ENCODE measurements around the gene FRAS1. TPM values are rescaled to one million over a fixed set of nuclear protein-coding genes. Genes with fewer than 3 reads are reported as not detected.
"Not testable (repeated sequence)": the region's sequence is repeated elsewhere in the genome, so short reads cannot be mapped to it uniquely, and the experiment has no call there.

FRAS1 gene
- polyA plus RNA-seq, 2 of the 4 experiments (the other 2 are of a cell fraction): 2.3 to 5.8 TPM

- DNase-seq (ENCODE audit: low read depth in 1 of 2, low spot score in 1 of 2) (no peak), FAIRE-seq (no peak), ATAC-seq (no peak)
- Histone ChIP-seq H3K4me1 (peaks cover 5% of the 10 kb centered on the region; the same call in 1 of the 3 replicates), H3K4me3 (no peak overlapping the region), H3K27ac (no peak overlapping the region), H3K4me2 (no peak overlapping the region), H3K9me3 (no peaks in the 10 kb centered on the region)
- CTCF ChIA-PET: interaction anchor here (0.6 kb wide), 1 partner anchor 29 kb away, joined by 3 read pairs; no protein-coding TSS in a partner anchor
- POLR2A ChIA-PET: no interaction called here
- WGBS (ENCODE audit: missing lambda C conversion rate): 69% methylated on average over 4 of the region's 4 CpGs
- TF ChIP-seq ESRRA (IDR thresholded peaks at IDR 0.05; ENCODE audit: borderline replicate concordance, low read length) (no peak), HDAC2 (IDR thresholded peaks at IDR 0.05) (no peak), EP300 (IDR thresholded peaks at IDR 0.05) (no peak), BHLHE40 (IDR thresholded peaks at IDR 0.05; ENCODE audit: low read depth, low read length) (no peak), KDM1A (IDR thresholded peaks at IDR 0.05; ENCODE audit: low read depth) (no peak)
- TF ChIP-seq, protein P1, sequence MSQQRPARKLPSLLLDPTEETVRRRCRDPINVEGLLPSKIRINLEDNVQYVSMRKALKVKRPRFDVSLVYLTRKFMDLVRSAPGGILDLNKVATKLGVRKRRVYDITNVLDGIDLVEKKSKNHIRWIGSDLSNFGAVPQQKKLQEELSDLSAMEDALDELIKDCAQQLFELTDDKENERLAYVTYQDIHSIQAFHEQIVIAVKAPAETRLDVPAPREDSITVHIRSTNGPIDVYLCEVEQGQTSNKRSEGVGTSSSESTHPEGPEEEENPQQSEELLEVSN (IDR thresholded peaks at IDR 0.05; ENCODE audit: borderline replicate concordance, low read depth): no peak
Observed at GRCh38 chr4:78121338-78121904, 64.3 kb downstream of the FRAS1 start.

GRCh38 chr4:78125834-78126331 lies 68.8 kb downstream of the FRAS1 start:
- H3K9me3 ChIP-seq, CTCF ChIA-PET, POLR2A ChIA-PET, H3K4me1 ChIP-seq, H3K4me3 ChIP-seq, ATAC-seq, FAIRE-seq, H3K27ac ChIP-seq: not testable (repeated sequence)
- WGBS (ENCODE audit: missing lambda C conversion rate): 90% methylated on average over 2 of the region's 6 CpGs
- H3K4me2 ChIP-seq: peak overlapping the region; percentile 37; the same call in 2 of the 3 replicates
- DNase-seq (ENCODE audit: low read depth in 1 of 2, low spot score in 1 of 2): peak in 1 of 2 experiments; percentile 32

DNA sequence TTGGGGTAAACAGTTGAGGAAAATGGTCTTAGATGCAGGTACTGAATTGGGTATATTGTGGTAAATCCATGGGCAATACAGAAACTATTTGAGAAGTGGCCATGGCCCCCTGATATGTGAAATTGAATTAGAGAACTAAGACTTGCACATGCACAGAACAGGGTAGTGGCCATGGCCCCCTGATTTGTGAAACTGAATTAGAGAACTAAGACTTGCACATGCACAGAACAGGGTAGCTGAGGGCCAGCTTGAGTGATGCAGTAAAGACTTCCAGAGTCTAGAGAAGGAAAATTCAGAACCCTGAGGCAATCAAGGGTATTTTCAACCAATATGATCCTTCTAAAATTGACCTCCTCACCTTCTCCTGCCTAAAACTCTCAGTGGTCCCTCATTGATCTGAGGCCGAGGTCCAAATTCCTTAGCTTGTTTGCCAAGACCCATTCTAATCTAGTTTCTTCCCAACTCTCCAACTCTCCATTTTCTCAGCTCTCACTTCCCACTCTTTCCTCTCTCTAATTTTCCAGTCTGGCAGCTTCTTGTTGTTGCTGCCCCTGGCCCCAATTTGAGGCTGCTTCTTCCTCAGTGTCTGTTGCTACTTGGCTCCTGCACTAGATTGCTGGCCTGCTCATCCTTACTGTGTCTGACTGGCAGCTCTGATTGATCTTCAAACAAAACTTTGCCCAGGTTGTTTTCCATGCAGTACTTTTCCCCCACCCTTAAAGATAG lies 72.4 kb downstream of the FRAS1 start:
- 72% methylated on average over 1 of the region's 1 CpG for WGBS (ENCODE audit: missing lambda C conversion rate)
- DNase-seq (ENCODE audit: low read depth in 1 of 2, low spot score in 1 of 2): no peak
- Histone ChIP-seq H3K4me2 (no peak overlapping the region), H3K4me1 (peaks cover 8% of the 10 kb centered on the region; the same call in 2 of the 3 replicates), H3K27ac (no peak overlapping the region), H3K9me3 (no peaks in the 10 kb centered on the region), H3K4me3 (no peak overlapping the region)
- ChIA-PET CTCF (no interaction called here), POLR2A (no interaction called here)
- ATAC-seq: no peak
- FAIRE-seq: no peak
- TF ChIP-seq, protein P2, sequence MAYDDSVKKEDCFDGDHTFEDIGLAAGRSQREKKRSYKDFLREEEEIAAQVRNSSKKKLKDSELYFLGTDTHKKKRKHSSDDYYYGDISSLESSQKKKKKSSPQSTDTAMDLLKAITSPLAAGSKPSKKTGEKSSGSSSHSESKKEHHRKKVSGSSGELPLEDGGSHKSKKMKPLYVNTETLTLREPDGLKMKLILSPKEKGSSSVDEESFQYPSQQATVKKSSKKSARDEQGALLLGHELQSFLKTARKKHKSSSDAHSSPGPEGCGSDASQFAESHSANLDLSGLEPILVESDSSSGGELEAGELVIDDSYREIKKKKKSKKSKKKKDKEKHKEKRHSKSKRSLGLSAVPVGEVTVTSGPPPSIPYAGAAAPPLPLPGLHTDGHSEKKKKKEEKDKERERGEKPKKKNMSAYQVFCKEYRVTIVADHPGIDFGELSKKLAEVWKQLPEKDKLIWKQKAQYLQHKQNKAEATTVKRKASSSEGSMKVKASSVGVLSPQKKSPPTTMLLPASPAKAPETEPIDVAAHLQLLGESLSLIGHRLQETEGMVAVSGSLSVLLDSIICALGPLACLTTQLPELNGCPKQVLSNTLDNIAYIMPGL (CRISPR knock-in tag; IDR thresholded peaks at IDR 0.05; ENCODE audit: borderline replicate concordance): no peak
- TF ChIP-seq ZFP36 (IDR thresholded peaks at IDR 0.05; ENCODE audit: borderline replicate concordance, partially characterized antibody): no peak

DNA sequence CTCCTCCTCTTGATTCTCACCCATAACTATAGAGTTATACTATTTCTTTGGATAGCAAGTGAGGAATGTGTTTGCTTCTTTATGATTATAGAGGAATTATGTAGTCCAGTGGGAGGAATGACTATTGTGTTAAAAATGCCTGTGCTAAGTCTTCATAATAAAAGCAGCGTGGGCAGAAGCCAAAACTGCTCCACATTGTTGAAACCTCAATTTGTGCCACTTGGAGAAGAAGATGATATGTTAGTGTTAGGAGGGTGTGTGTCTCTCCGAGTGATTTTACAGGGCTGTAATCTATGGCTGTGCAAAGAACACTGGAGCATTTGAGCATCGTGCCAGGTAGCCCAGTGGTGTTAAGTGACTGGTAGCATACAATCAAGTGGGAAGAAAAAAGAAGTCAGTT lies 74.3 kb downstream of the FRAS1 start:
- Histone ChIP-seq H3K9me3 (no peaks in the 10 kb centered on the region), H3K4me3 (no peak overlapping the region), H3K4me1 (peaks cover 16% of the 10 kb centered on the region), H3K27ac (no peak overlapping the region), H3K4me2 (no peak overlapping the region)
- DNase-seq (ENCODE audit: low read depth in 1 of 2, low spot score in 1 of 2) (no peak), FAIRE-seq (no peak), ATAC-seq (no peak)
- 80% methylated on average over 3 of the region's 3 CpGs for WGBS (ENCODE audit: missing lambda C conversion rate)
- TF ChIP-seq HOXB5 (CRISPR knock-in tag; IDR thresholded peaks at IDR 0.05): no peak
- TF ChIP-seq EHF (CRISPR knock-in tag; IDR thresholded peaks at IDR 0.05): no peak
- TF ChIP-seq USF2 (IDR thresholded peaks at IDR 0.05): no peak
- no peak for TF ChIP-seq MAZ (IDR thresholded peaks at IDR 0.05; ENCODE audit: borderline replicate concordance, low read depth, low read length)
- TF ChIP-seq RFX5 (IDR thresholded peaks at IDR 0.05): no peak
- TF ChIP-seq, protein P1 (IDR thresholded peaks at IDR 0.05; ENCODE audit: borderline replicate concordance, low read depth): no peak
- no peak for TF ChIP-seq TP53 (CRISPR knock-in tag; IDR thresholded peaks at IDR 0.05)
- TF ChIP-seq FOSB (CRISPR knock-in tag; IDR thresholded peaks at IDR 0.05): no peak
- TF ChIP-seq POLR2AphosphoS2 (conservative IDR thresholded peaks at IDR 0.05; ENCODE audit: low read length): no peak
- no peak for TF ChIP-seq ZFP36 (IDR thresholded peaks at IDR 0.05; ENCODE audit: borderline replicate concordance, partially characterized antibody)
- CTCF ChIA-PET: no interaction called here
- POLR2A ChIA-PET: no interaction called here
